SK-N-DZ (cell line): Measurements from ENCODE around the gene PLBD1.

ENCODE experiments used
- DNase-seq: peaks from one replicate; pipeline ENCODE4 v3.0.0-alpha.2; 2015; ENCODE audit warnings: low spot score
- small RNA-seq, 2 experiments: library from RNA; depleted of rRNA; stranded (forward); fragments of <200 nt; gene quantifications; one replicate each; pipeline ENCODE3, GENCODE V24; 2014

The PLBD1 gene

GRCh38 chr12:14505626-14506596 lies 61.8 kb downstream of the PLBD1 start:
- DNase-seq, result no peak

DNA sequence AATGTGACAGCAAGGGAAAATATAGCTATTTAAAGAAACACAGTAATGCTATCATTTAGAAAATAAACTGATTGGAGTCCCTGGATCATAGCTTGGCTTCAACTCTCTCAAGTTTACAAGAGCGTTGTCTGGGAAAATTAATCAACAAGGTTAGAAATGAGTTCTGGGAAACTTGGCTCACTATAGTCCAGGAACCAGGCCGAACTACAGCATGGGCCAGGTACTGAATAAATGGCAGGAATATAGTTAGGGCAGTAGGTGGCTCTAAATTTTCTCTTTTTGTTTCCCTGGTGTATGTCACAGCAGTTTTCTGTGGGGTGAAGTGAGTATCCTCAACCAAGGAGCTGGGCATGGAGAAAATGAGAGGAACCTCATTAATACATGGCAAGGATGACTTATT lies 72.4 kb downstream of the PLBD1 start:
- no peak for DNase-seq

GRCh38 chr12:14482886-14483285 lies 84.8 kb downstream of the PLBD1 start:
- no peak for DNase-seq

- no peak for DNase-seq
Measured at GRCh38 chr12:14482361-14482760, 85.3 kb downstream of the PLBD1 start.

- DNase-seq, result no peak
Measured at GRCh38 chr12:14481201-14481600, 86.5 kb downstream of the PLBD1 start.

DNA sequence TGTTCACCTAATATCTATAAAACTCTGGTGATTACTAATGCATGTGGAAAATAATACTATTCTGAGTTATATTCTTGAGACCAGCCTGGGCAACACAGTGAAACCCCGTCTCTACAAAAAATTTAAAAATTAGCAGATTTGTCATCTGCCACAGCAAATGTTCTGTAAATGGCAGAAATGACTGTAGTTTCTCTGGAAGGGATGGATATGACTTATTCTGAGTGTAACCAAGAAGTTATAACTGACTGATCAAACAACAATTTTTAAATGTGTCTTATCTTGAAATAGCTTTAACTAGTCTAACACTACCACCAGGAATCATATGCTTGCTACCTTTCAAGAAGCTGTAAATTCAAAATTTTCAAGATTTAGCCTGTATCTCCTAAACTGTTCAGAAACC lies 88.7 kb downstream of the PLBD1 start:
- DNase-seq, result no peak

DNA sequence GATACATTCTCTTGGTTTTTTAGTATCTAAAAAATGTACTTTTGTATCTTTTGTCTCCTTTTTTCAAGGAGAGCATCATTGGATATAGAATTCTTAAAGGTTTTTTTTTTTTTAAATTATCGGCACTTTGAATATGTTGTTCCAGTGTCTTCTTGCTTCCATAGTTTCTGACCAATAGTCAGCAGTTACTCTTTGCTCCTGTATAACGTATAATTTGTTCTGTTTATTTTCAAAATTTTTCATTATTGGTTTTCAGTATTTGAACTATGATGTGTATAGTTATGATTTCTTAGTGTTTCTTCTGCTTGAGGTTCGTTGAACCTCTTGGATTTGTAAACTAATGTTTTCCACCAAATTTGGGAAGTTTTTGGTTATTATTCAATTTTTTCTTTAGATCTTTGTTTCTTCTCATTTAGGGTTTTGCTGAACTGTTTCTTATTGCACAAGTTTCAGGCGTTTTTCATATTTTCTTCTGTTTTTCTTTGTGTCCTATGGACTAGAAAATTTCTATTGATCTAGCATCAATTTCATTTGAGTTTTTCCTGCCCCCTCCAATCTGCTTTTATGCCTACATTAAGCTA lies 93.9 kb downstream of the PLBD1 start:
- peak; percentile 20 for DNase-seq

DNA sequence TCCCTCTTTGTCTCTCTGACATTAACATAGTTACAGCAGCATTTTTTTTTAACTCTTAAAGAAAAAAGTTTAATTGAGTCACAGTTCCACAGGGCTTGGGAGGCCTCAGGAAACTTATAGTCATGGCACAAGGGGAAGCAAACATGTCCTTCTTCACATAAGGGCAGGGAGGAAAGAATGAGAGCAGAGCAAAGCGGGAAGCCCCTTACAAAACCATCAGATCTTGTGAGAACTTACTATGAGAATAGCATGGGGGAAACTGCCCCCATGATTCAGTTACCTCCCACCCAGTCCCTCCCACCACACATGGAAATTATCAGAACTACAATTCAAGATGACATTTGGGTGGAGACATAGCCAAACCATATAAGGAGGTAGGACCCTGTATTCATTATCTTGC lies 96.2 kb downstream of the PLBD1 start:
- no peak for DNase-seq

DNA sequence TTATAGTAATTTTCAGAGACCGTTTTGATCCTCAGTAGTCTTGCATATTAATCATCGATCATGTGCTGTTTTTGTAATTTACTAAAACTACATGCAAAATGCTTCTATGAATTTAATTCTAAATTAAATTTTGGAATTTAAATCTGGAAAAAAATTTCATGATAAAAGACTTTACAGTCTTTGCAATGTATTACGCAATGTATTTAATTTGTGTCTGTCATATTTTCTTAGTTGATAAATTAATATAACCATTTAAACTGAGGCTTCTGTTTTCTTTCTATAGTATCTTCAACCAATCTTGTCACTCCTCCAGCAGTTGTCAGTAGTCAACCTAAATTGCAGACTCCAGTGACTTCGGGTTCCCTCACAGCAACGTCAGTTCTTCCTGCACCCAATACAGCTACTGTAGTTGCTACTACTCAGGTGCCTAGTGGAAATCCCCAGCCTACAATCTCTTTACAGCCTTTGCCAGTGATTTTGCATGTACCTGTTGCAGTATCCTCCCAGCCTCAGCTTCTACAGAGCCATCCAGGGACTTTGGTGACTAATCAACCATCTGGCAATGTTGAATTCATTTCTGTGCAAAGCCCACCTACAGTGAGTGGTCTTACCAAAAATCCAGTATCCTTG lies 107.4 kb downstream of the PLBD1 start:
- no peak for DNase-seq

DNA sequence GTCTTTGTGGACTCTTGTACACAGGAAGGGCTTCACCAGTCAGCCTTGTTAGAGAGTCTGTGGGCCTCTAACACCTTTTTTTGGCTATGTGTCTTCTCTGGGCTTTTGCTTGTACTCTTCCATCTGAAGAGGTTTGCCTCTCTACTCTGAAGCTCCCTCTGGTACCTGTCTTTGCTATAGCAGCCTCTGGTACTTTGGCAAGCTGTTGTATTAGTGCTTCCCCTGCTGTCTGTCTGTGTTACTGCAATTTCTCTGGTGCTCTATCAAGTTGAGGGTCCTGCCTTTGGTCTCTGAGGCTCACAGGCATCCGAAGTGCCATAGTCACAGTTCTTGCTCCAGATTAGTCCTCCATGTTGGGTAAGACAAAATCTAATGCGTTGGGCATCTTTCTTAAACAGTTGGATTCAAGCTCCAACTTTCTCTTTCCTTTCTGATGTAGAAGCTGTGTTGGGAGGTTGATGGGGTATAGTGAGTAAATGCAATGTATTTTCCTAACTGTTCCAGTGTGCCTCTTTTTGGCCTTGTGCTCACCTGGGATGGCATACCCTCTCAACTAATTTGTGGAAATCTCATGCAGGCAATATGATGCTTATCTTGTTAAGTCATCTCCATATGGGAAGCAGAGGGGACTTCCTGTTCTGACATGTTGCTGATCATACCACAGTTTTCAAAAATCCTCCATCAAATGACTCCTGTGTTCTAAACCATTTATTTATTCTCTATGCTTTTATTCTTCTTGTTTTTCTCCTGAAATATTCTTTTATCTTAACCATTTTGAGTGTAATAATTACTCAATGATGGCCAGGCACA lies 113.4 kb downstream of the PLBD1 start:
- DNase-seq, result peak; percentile 79

Small RNA genes within 50 kb of the gene (small RNA-seq; reads per million reads assigned to genes)
- gene RN7SKP134, result 0 to 0.31 reads per million in 2 experiments
